MM.1S (cell line): ENCODE data around the gene SWAP70.

Source experiments
- EZH2phosphoT487 ChIP-seq: fragments of 300-600 bp; sonication (generic); IDR thresholded peaks from 2 replicates; pipeline ENCODE4 v1.6.1; 2018; ENCODE audit warnings: antibody characterized with exemption, low read length
- TF ChIP-seq, protein P1 (sequence below): fragments of 300-600 bp; sonication (generic); IDR thresholded peaks from 2 replicates; pipeline ENCODE4 v1.5.1; 2016; ENCODE audit warnings: antibody characterized with exemption, low read length, mixed read lengths

DNA sequence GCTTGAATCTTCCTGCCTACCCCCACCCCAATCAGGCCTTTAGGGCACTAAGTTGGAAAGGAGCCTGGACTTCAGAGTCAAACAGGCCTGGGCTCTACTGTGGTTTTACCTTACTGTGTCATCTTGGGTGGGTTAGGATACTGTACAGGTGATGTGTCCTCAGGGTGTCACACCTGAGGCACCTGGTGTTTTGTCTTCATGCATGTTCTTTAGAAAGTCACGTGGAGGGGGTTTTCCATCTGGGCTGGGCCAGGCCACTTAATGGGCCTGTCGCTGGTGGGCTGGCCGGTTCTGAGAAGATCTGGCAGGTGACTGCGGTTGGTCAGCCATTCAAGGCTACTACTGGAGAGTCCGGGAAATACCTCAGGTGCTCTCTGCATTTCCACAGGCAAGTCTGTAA is 92.6 kb downstream of the SWAP70 start:
- TF ChIP-seq, protein P1, sequence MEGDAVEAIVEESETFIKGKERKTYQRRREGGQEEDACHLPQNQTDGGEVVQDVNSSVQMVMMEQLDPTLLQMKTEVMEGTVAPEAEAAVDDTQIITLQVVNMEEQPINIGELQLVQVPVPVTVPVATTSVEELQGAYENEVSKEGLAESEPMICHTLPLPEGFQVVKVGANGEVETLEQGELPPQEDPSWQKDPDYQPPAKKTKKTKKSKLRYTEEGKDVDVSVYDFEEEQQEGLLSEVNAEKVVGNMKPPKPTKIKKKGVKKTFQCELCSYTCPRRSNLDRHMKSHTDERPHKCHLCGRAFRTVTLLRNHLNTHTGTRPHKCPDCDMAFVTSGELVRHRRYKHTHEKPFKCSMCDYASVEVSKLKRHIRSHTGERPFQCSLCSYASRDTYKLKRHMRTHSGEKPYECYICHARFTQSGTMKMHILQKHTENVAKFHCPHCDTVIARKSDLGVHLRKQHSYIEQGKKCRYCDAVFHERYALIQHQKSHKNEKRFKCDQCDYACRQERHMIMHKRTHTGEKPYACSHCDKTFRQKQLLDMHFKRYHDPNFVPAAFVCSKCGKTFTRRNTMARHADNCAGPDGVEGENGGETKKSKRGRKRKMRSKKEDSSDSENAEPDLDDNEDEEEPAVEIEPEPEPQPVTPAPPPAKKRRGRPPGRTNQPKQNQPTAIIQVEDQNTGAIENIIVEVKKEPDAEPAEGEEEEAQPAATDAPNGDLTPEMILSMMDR: no peak
- TF ChIP-seq EZH2phosphoT487: no peak
